H54 (cell line): ENCODE results near the gene IGFBP5.

Experiments
- DNase-seq: peaks from one replicate; pipeline ENCODE4 v3.0.0; 2011; ENCODE audit warnings: low spot score, mixed read lengths; ENCODE audit not compliant: insufficient read length
- FAIRE-seq: peaks from 3 replicates; lab custom pipeline; 2011; peaks lifted over from hg19 to GRCh38; lab: Jason Lieb, UNC
- POLR2A ChIP-seq: IDR thresholded peaks from 2 replicates; pipeline ENCODE4 v1.6.1; 2011; ENCODE audit warnings: low read depth, mild to moderate bottlenecking, low read length

Gene IGFBP5

GRCh38 chr2:216626168-216626874, 69.0 kb downstream of the IGFBP5 start:
- DNase-seq (no peak), FAIRE-seq (no peak)
- TF ChIP-seq POLR2A: no peak

- no peak for TF ChIP-seq POLR2A
- DNase-seq: no peak
- no peak for FAIRE-seq
Measured at GRCh38 chr2:216624251-216624650, 71.1 kb downstream of the IGFBP5 start.

DNA sequence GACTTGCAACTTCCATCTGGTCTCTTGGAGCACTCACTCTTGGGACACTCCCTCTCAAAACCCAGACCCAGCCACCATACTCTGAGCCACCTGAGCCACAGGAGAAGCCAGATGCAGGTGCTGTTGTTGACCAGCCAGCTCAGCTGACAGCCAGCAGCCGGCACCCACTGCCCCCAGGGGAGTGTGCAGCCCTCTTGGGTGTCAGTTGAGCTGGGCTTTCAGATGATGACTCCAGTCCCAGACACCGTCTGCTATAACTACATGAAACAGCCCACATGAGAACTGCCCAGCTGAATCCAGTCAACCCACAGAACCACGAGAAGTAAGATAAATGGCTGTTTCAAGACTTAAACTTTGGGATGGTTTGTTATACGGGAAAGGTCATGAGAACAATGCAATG, 72.8 kb downstream of the IGFBP5 start:
- no peak for TF ChIP-seq POLR2A
- DNase-seq (no peak), FAIRE-seq (no peak)
